Activated CD8-positive, alpha-beta memory T cell treated with anti-CD3 and anti-CD28 coated beads, Interleukin-2, amount 10 ng/mL, durations not matched to agents 7 days and 5 days (primary cell): ENCODE data around the gene DSC3. TPM values are rescaled to one million over a fixed set of nuclear protein-coding genes. Genes with fewer than 3 reads are reported as not detected.

Experiments
- ATAC-seq: fragments of 150-1000 bp; cut with Tn5 transposase; one replicate; pipeline ENCODE4 v1.10.0; 2021; ENCODE audit warnings: moderate library complexity
- CTCF ChIA-PET: fragments of 350-600 bp; sonication (Branson Sonifier 250); formaldehyde crosslinking; loops from one replicate; lab custom pipeline; 2021; ENCODE audit warnings: antibody characterized with exemption; lab: Charles Lee
- DNase-seq: peaks from one replicate; pipeline ENCODE4 v3.0.0-alpha.2; 2020
- H3K27ac Mint-ChIP-seq: one replicate; pipeline ENCODE4 v1.8.0; 2021; ENCODE audit warnings: mild to moderate bottlenecking, mixed read lengths
- H3K27me3 Mint-ChIP-seq: one replicate; pipeline ENCODE4 v1.8.0; 2021; ENCODE audit warnings: mixed read lengths
- H3K36me3 Mint-ChIP-seq: one replicate; pipeline ENCODE4 v1.8.0; 2021; ENCODE audit warnings: mild to moderate bottlenecking, mixed read lengths
- H3K4me1 Mint-ChIP-seq: one replicate; pipeline ENCODE4 v1.8.0; 2021; ENCODE audit warnings: mixed read lengths
- H3K4me3 Mint-ChIP-seq: one replicate; pipeline ENCODE4 v1.8.0; 2021; ENCODE audit warnings: mild to moderate bottlenecking, moderate library complexity, mixed read lengths
- H3K9me3 Mint-ChIP-seq: one replicate; pipeline ENCODE4 v1.8.0; 2022; ENCODE audit warnings: low read depth, mixed read lengths
- total RNA-seq, 2 experiments: library from RNA; stranded (reverse); gene quantifications; one replicate each; pipeline ENCODE4 v1.2.3, GENCODE V29; 2021

Gene DSC3
- not detected for total RNA-seq

DNA sequence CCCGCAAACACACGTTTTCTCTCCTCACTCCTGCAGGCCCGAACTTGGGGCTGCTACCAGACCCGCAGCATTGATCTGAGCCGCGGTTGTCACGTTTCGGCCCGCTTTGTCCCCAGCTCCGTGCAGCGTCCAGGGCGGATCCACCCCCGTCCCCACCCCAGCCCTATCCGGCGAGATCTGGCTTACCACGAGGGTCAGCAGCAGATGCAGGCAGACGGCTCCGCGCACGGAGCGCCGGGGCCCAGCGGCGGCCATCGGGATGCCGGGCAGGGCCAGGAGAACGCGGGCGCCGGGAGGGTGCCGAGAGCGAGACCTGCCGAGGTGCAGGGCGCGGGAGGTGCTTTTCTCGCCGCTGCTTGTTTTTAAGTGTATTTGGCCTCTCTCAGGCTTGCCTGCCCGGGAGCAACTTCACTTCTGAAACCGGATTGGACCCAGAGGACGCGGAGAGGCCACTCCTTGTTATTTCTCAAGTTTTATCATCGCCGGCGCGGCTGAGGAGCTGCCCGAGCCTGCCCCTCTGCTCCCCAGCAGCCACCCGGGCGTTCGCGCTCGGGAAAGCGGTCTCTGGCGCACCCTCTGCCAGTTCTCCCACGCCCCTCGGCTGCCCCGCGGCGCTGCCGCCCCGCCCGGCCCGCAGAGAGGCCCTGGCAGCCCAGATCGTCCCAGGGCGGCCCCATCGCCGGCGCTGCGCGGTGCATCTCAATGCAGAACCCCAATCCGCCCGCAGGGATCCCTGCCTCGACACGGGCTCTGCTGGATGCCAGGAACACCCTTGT, at the start of gene DSC3:
TSS of gene DSC3 (minus strand) at position 337 of the 776 bp plus-strand sequence. CDS start at position 255, 82 bp downstream.
- H3K36me3 Mint-ChIP-seq, result peaks cover 8% of the 10 kb centered on the region
- CTCF ChIA-PET, result no interaction called here
- peak within 1 kb of the TSS; percentile 22 for H3K4me3 Mint-ChIP-seq
- peaks cover 32% of the 10 kb centered on the region for H3K27me3 Mint-ChIP-seq
- ATAC-seq (no peak), DNase-seq (no peak)
- H3K27ac Mint-ChIP-seq, result peak within 1 kb of the TSS; percentile 57
- H3K9me3 Mint-ChIP-seq, result peaks cover 5% of the 10 kb centered on the region
- no peaks in the 10 kb centered on the region for H3K4me1 Mint-ChIP-seq

DNA sequence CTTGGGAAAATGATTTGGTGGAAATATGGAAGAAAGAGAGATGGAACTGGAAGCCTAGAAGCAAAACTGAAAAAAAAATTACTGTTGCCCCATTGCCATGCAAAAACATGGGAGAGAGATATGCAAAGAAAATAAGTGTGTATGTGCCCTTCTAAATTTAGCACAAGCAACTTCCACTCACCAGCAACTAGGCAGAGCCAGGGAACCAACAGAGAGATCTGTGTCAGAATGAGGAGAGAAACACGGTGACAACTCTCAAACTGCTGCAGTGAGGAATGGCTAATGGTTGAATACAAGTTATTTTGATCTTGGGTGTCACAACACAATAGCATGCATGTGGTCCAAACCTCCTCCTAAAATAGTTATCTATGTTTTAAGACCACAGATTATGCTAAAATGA, 48.8 kb upstream of the DSC3 start:
- peaks cover 9% of the 10 kb centered on the region for H3K9me3 Mint-ChIP-seq
- no peak overlapping the region for H3K27ac Mint-ChIP-seq
- ATAC-seq, result no peak
- no peak overlapping the region for H3K4me3 Mint-ChIP-seq
- CTCF ChIA-PET, result no interaction called here
- H3K36me3 Mint-ChIP-seq, result no peaks in the 10 kb centered on the region
- no peak for DNase-seq
- no peaks in the 10 kb centered on the region for H3K4me1 Mint-ChIP-seq
- no peaks in the 10 kb centered on the region for H3K27me3 Mint-ChIP-seq

DNA sequence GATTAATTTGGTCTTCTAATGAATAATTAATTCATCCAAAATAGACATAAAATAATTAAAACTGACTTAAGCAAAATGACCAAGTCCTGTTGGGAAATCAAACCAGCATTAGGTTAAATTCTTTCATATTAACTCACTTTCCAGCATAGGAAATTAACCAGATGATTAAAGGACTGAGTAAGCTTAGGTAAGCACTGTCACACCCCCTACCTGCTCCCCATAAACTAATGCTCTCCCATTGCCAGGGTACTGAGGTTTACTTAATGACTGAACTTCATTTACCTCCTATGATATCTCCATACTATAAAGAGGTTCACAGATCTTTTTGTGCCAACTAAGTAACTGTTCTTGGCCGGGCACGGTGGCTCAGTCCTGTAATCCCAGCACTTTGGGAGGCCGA, 46.0 kb upstream of the DSC3 start:
- H3K9me3 Mint-ChIP-seq, result peaks cover 5% of the 10 kb centered on the region
- H3K4me1 Mint-ChIP-seq, result no peaks in the 10 kb centered on the region
- no peak for DNase-seq
- H3K27ac Mint-ChIP-seq, result no peak overlapping the region
- H3K4me3 Mint-ChIP-seq, result no peak overlapping the region
- H3K36me3 Mint-ChIP-seq, result no peaks in the 10 kb centered on the region
- CTCF ChIA-PET, result no interaction called here
- no peak for ATAC-seq
- H3K27me3 Mint-ChIP-seq, result no peaks in the 10 kb centered on the region

DNA sequence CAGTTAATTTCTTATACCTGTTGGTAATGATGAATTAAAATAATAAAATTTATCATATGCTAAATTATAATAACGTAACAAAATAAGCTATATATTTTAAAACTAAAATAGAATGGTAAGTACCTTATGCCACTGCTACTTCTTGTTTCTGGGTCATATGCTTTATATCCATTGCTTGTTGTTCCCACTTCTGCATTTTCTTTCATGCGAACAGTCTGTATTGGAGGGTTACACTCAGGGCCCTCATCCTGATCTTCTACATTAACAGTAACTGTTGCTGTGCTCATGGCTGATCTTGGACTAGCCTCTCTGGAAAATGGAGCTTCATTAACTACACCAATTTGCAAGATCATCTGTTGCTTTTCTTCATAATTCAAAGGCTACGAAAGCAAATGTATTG, 37.4 kb upstream of the DSC3 start:
- Mint-ChIP-seq H3K4me3 (no peak overlapping the region), H3K9me3 (peaks cover 5% of the 10 kb centered on the region), H3K4me1 (no peaks in the 10 kb centered on the region), H3K27ac (no peak overlapping the region), H3K36me3 (no peaks in the 10 kb centered on the region), H3K27me3 (no peaks in the 10 kb centered on the region)
- CTCF ChIA-PET, result no interaction called here
- ATAC-seq (no peak), DNase-seq (no peak)

DNA sequence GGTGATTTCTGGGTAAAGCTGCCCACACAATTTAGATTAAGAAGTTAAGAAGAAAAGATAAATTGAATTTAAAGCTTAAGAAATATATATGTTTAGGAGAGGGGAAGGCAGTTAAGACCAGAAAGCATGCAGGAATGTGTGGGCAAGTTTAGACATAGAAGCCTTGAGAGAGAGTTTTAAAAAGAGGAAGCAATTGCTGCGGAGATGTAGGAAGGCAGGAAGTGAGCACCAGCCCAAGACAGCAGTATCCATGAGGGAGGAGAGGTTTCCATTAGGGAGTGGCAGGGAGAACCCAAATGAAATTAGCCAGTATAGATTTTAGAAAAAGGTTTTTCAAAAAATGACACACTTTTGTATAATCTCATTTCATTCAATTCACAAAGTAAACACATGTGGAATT, 35.3 kb upstream of the DSC3 start:
- CTCF ChIA-PET, result no interaction called here
- H3K4me3 Mint-ChIP-seq, result no peak overlapping the region

DNA sequence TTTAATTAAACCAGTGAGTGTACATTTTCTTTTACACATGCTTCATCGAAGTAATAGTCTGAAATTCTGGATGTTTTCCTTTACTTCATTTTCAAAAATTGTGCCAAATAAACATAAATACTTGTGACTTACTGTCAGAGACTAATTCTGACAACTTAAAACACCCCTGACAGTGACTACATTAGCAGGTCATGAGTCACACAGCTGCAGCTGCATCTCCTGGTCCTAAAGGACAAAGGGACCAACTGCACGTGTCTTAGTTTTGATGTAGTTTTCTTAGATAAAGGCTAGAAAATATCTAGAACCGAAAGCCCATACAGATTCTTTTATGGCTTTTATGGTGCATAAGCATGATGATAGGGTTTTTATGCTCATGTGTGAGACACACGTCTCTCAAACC, 29.6 kb upstream of the DSC3 start:
- ATAC-seq, result no peak
- Mint-ChIP-seq H3K36me3 (no peaks in the 10 kb centered on the region), H3K4me3 (no peak overlapping the region), H3K4me1 (no peaks in the 10 kb centered on the region), H3K27me3 (no peaks in the 10 kb centered on the region), H3K27ac (no peak overlapping the region), H3K9me3 (peaks cover 6% of the 10 kb centered on the region)
- DNase-seq, result no peak
- CTCF ChIA-PET, result no interaction called here

More for the DNA sequence above, 35.3 kb upstream of the DSC3 start:
- DNase-seq (no peak), ATAC-seq (no peak)
- no peaks in the 10 kb centered on the region for H3K36me3 Mint-ChIP-seq
- no peak overlapping the region for H3K27ac Mint-ChIP-seq
- no peaks in the 10 kb centered on the region for H3K4me1 Mint-ChIP-seq
- peaks cover 9% of the 10 kb centered on the region for H3K9me3 Mint-ChIP-seq
- no peaks in the 10 kb centered on the region for H3K27me3 Mint-ChIP-seq

DNA sequence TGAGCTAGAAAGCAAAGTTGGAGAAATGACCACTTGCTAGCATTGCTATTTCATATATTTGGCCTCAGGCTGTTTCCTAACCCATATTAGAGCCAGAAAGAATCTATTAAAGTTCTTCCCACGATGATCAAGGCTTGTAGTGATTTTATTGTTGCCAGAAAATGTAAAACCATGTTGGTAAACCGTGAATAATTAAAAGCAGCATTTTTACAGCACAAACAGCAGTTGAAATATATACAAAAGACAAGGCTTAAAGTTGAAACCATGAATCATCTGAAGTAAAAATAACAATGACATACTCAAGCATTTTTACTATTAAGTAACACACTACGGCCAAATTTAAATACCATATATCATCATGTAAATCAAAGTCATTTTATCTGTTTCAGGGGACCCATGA, 27.7 kb upstream of the DSC3 start:
- no peak overlapping the region for H3K27ac Mint-ChIP-seq
- ATAC-seq, result no peak

DNA sequence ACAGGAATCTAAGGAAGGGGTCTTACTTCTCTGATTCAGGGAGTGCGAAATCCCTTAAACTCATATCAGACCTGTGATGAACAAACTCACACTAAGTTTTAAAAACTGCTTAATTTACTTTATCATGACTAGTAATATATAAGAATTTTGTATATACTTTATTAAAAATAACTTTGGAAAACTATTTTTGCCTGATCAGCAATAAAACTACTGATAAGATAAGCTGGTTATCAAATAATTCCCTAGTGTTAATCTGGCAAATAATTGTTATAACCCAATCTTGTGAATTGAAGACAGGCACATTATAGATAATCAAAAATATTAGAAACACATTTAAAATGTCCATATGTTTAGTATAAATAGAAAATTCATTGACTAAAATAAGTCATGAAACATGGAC, 23.7 kb upstream of the DSC3 start:
- Mint-ChIP-seq H3K9me3 (peaks cover 5% of the 10 kb centered on the region), H3K4me1 (no peaks in the 10 kb centered on the region), H3K36me3 (no peaks in the 10 kb centered on the region), H3K27ac (no peak overlapping the region), H3K27me3 (no peaks in the 10 kb centered on the region), H3K4me3 (no peak overlapping the region)
- DNase-seq (no peak), ATAC-seq (no peak)
- CTCF ChIA-PET, result no interaction called here

More for the DNA sequence above, 27.7 kb upstream of the DSC3 start:
- Mint-ChIP-seq H3K36me3 (no peaks in the 10 kb centered on the region), H3K4me3 (no peak overlapping the region), H3K4me1 (no peaks in the 10 kb centered on the region), H3K9me3 (peaks cover 6% of the 10 kb centered on the region), H3K27me3 (no peaks in the 10 kb centered on the region)
- DNase-seq, result no peak
- CTCF ChIA-PET, result no interaction called here

DNA sequence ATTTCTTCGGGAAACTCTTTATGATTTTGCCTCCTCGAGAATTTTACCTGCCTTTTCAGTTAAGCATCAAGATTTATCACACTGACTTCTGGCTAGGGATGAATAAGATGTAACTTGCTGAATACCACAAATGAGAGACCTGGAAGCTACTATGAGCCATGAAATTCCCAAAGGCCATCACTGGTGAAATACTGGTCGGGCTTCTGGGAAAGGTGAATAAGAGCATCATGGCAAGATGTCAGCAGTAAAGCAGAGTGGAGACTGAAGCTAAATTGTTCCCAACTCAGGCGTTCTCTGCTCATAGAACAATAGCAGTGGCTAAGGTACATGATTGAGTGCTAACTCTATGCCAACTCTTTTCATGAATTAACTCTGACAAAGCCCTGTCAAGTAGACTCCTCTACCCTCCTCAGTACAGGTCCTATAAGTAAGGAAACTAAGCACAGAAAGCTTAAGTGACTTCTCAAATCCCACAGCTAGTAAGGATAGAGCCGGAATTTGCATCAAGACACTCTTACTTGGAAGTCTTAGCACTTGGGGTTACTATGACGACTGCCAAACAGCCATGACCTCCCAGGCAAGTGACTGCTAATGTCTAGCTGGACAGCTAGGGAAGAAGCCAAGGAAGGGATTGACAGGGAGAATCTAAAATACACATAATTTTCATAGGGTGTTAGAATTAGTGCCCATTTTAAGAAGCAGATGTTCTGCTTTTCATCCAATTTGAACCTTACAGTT, 22.7 kb upstream of the DSC3 start:
- DNase-seq, result no peak
- no peaks in the 10 kb centered on the region for H3K36me3 Mint-ChIP-seq
- no peaks in the 10 kb centered on the region for H3K4me1 Mint-ChIP-seq
- no peak overlapping the region for H3K27ac Mint-ChIP-seq
- H3K9me3 Mint-ChIP-seq, result peaks cover 5% of the 10 kb centered on the region
- H3K4me3 Mint-ChIP-seq, result no peak overlapping the region
- CTCF ChIA-PET, result no interaction called here
- H3K27me3 Mint-ChIP-seq, result no peaks in the 10 kb centered on the region
- no peak for ATAC-seq

DNA sequence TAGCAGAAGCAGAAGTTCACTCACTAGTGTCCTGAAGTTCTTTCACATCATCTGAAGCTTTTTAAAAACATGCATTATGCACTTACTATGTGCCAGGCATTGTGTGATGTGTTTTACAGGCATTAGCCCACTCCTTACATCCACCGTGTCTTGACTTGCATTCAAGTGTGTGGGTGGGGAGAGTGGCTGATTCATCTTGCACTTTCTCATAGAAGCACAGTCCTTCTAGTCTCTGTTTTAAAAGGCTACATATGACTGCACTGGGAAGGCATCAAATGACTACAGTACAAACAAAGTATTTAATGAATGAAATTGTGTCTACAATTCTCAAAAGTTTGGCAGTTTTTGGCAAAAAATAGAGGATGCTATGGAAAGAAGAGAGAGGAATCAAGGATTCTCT, 21.6 kb upstream of the DSC3 start:
- Mint-ChIP-seq H3K27me3 (no peaks in the 10 kb centered on the region), H3K27ac (no peak overlapping the region), H3K4me1 (no peaks in the 10 kb centered on the region), H3K4me3 (no peak overlapping the region), H3K9me3 (peaks cover 5% of the 10 kb centered on the region), H3K36me3 (no peaks in the 10 kb centered on the region)
- DNase-seq (no peak), ATAC-seq (no peak)
- CTCF ChIA-PET, result no interaction called here

DNA sequence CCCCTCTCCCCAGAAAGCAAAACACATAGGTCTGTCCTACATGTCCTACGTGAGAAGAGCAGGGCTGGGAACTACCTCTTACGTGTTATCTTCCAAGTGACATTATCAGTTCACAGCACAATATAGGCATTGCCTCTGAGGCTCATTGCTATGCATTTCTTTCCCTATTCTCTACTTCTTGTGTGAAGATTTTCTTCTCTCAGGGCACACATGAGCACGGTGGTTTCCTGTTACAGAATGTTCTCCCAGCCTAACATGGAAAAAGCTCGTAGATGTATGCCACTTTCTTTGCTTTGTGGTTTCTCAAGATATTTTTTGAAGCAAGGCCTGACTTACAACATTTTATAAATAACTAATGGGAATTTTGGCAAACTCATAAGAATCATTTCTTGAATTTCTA, 19.4 kb upstream of the DSC3 start:
- ATAC-seq, result no peak
- Mint-ChIP-seq H3K36me3 (no peaks in the 10 kb centered on the region), H3K27me3 (no peaks in the 10 kb centered on the region), H3K9me3 (peaks cover 5% of the 10 kb centered on the region), H3K4me3 (no peak overlapping the region), H3K27ac (no peak overlapping the region), H3K4me1 (no peaks in the 10 kb centered on the region)
- CTCF ChIA-PET, result no interaction called here
- DNase-seq, result no peak

DNA sequence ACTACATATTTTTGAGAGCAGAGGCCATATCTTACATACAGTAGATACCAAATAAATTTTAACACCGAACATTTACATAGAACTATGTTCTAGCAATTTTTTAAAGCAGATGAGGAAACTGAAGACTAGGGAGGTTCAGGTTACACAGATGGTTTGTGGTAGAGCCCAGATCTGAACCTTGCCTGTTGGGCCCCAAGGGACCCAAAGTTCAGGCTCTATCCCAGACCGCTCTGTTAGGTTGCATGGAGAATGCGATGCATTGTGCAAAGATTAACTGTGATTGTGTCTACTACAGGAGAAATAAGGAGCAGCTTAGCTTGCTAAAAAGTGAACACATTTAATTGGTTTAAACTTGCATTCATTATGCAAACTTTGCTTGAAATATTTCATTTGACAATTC, 16.4 kb upstream of the DSC3 start:
- DNase-seq (no peak), ATAC-seq (no peak)
- Mint-ChIP-seq H3K27me3 (no peaks in the 10 kb centered on the region), H3K4me1 (no peaks in the 10 kb centered on the region), H3K27ac (no peak overlapping the region), H3K36me3 (no peaks in the 10 kb centered on the region), H3K9me3 (peaks cover 6% of the 10 kb centered on the region), H3K4me3 (no peak overlapping the region)
- CTCF ChIA-PET, result no interaction called here

DNA sequence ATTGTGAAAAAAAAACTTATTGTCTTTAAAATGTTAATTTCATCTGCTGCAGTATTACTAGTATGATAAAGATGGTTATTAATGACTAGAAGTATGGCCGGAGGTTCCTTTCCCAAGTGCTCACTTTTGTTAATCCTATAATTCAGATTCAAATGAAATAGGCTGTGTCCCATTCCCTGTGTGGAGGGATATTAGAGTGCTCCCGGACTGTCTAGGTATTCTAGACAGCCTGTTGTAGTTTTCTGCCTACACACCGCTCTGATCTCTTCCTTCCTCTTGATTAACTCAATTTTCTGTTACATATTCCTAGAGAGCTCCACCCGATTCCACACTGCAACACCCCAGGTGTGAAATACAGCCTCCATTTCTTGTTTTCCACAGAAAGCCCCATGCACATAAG, 15.4 kb upstream of the DSC3 start:
- Mint-ChIP-seq H3K27ac (no peak overlapping the region), H3K27me3 (no peaks in the 10 kb centered on the region), H3K4me1 (no peaks in the 10 kb centered on the region), H3K36me3 (no peaks in the 10 kb centered on the region), H3K4me3 (no peak overlapping the region), H3K9me3 (peaks cover 7% of the 10 kb centered on the region)
- no peak for DNase-seq
- CTCF ChIA-PET, result no interaction called here
- ATAC-seq, result no peak

DNA sequence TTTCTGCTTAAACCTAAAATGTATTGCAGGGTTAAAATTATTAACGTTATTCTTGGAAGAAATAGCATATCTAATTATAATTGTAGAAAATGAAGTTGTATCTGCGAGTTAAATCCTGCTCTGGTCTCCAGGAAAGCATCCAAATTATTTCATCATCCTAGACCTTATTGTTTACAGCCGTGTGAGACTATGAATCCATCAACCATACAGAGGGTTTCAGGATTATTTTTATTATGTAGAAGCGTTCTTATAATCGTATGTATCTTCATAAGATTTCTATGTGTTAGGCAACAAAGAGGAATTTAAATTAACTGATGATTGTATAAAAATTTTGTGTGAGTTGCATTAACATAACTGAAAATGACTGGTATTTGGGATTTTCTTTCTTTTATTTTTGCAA, 14.5 kb upstream of the DSC3 start:
- no peaks in the 10 kb centered on the region for H3K4me1 Mint-ChIP-seq
- no peak overlapping the region for H3K4me3 Mint-ChIP-seq
- DNase-seq (no peak), ATAC-seq (no peak)
- peaks cover 11% of the 10 kb centered on the region for H3K9me3 Mint-ChIP-seq
- H3K27ac Mint-ChIP-seq, result no peak overlapping the region
- no peaks in the 10 kb centered on the region for H3K36me3 Mint-ChIP-seq
- CTCF ChIA-PET, result no interaction called here
- no peaks in the 10 kb centered on the region for H3K27me3 Mint-ChIP-seq
